K562 (cell line): ENCODE results near the gene UBE2R2. TPM values are rescaled to one million over a fixed set of nuclear protein-coding genes. Genes with fewer than 3 reads are reported as not detected.

Experiments used
- E2F6 ChIP-seq, 2 experiments: IDR thresholded peaks; 2 replicates each; pipeline ENCODE4 v1.6.1; 2011; ENCODE audit warnings: borderline replicate concordance in 1 of 2, control low read depth in 1 of 2, low read depth in 1 of 2, low read length in 1 of 2, mild to moderate bottlenecking in 1 of 2, mixed read lengths in 1 of 2, moderate library complexity in 1 of 2; ENCODE audit not compliant: insufficient read depth in 1 of 2, insufficient read length in 1 of 2, poor library complexity in 1 of 2, severe bottlenecking in 1 of 2; ENCODE audit errors: extremely low read depth in 1 of 2
- PRDM10 ChIP-seq: fragments of 450-650 bp; IDR thresholded peaks from 2 replicates; pipeline ENCODE4 v1.6.1; 2018; ENCODE audit not compliant: partially characterized antibody
- RERE ChIP-seq: sonication (generic); formaldehyde crosslinking; IDR thresholded peaks from 2 replicates; pipeline ENCODE4 v1.8.0; 2023; ENCODE audit warnings: missing genetic modification reagents, mild to moderate bottlenecking, borderline replicate concordance
- polyA plus RNA-seq, 8 experiments: library from polyadenylated mRNA; depleted of rRNA in 4 of 8; stranded (reverse) in 5 of 8; unstranded in 3 of 8; fragments of >200 nt; fragmentation: Nextera tagmentation in 2 of 8; fragmentation: Illumina TruSeq in 1 of 8; extraction: Ambion mirVana in 2 of 8; extraction: Trizol in 1 of 8; gene quantifications; 2 replicates each; pipeline versions ENCODE4 v1.2.1 to v1.2.3, GENCODE V29; 2011 to 2014; ENCODE audit warnings: inconsistent platforms in 1 of 8, missing spikeins in 1 of 8
- total RNA-seq, 7 experiments: library from RNA; depleted of rRNA in 6 of 7; stranded (reverse); fragments of >200 nt in 6 of 7; fragmentation: Illumina TruSeq in 2 of 7; extraction: Trizol in 2 of 7; gene quantifications; 2 replicates each; pipeline versions ENCODE4 v1.2.1 to v1.2.3, GENCODE V29; 2011 to 2021; ENCODE audit warnings: low replicate concordance in 1 of 7

Gene UBE2R2
- total and polyA plus RNA-seq, 9 of the 15 experiments (the other 6 are each of a cell fraction or from before 2014, with no cell fraction given) = 7.8 to 26.2 (median 11.8) TPM

GRCh38 chr9:33785914-33786313 is 31.0 kb upstream of the UBE2R2 start (continued):
- TF ChIP-seq PRDM10 = no peak
- TF ChIP-seq RERE (CRISPR knock-in tag) = no peak
- peak in 1 of 2 experiments; percentile 54 for TF ChIP-seq E2F6 (IDR thresholded peaks at IDR 0.05; ENCODE audit: borderline replicate concordance in 1 of 2, extremely low read depth in 1 of 2, insufficient read depth in 1 of 2, insufficient read length in 1 of 2, low read depth in 1 of 2, low read length in 1 of 2, poor library complexity in 1 of 2, severe bottlenecking in 1 of 2)
